AG10803 (cell line): ENCODE measurements around the gene MAP3K9.
A peak's percentile ranks its signal among the peaks of the same experiment; 100 is the strongest.

Experiments used
- DNase-seq: peaks from one replicate; pipeline ENCODE4 v3.0.0; 2010; ENCODE audit warnings: low read depth
- H3K4me3 ChIP-seq: 2 replicates; pipeline ENCODE4 v1.5.1; 2011; ENCODE audit warnings: mild to moderate bottlenecking, low read length, control low read depth
- TF ChIP-seq, protein P1 (sequence below): conservative IDR thresholded peaks from 2 replicates; pipeline ENCODE4 v1.5.1; 2011; ENCODE audit warnings: mild to moderate bottlenecking, low read length, control low read depth, inconsistent platforms

MAP3K9 gene

DNA sequence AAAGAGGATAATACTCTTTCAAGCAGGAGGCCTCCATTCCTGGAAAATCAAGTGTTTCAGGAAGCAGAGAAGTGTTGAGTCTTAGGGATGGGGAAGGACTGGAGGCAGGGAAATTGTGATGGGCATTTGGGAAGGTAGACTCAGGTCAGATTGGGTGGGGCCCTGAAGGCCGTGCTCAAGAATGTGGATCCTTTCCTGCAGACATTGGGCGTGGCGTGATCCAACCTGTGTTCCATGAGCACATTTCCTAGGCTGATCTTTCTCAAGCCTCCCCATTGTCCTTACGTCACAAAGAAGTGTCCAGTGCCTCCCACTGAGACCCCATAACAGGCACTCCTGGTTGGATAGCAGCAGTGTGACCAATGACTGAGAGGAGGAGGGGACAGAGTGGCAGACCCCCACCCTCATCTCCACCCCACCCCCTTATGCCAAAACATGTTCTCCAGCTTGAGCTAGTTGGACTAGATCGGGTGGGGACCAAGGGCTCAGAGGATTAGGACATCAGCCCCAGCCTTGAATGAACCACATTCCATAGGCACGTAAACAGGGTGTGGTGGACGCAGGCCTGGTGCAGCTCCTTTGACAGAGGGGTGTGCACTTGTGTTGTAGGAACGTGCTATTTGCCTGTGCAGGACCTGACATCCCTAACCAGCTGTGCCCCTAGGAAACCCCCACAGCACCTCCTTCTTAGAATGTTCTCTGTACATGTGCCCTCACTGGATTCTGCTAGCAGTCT is 90.8 kb downstream of the MAP3K9 start:
- no peak overlapping the region for H3K4me3 ChIP-seq
- TF ChIP-seq, protein P1, sequence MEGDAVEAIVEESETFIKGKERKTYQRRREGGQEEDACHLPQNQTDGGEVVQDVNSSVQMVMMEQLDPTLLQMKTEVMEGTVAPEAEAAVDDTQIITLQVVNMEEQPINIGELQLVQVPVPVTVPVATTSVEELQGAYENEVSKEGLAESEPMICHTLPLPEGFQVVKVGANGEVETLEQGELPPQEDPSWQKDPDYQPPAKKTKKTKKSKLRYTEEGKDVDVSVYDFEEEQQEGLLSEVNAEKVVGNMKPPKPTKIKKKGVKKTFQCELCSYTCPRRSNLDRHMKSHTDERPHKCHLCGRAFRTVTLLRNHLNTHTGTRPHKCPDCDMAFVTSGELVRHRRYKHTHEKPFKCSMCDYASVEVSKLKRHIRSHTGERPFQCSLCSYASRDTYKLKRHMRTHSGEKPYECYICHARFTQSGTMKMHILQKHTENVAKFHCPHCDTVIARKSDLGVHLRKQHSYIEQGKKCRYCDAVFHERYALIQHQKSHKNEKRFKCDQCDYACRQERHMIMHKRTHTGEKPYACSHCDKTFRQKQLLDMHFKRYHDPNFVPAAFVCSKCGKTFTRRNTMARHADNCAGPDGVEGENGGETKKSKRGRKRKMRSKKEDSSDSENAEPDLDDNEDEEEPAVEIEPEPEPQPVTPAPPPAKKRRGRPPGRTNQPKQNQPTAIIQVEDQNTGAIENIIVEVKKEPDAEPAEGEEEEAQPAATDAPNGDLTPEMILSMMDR: no peak

GRCh38 chr14:70716958-70717357 is 92.4 kb downstream of the MAP3K9 start:
- TF ChIP-seq, protein P1: no peak
- no peak for DNase-seq
- no peak overlapping the region for H3K4me3 ChIP-seq

More for the DNA sequence above, 90.8 kb downstream of the MAP3K9 start:
- no peak for DNase-seq

GRCh38 chr14:70716483-70716882 is 92.8 kb downstream of the MAP3K9 start:
- TF ChIP-seq, protein P1: no peak
- H3K4me3 ChIP-seq: no peak overlapping the region
- no peak for DNase-seq

GRCh38 chr14:70714055-70714550 is 95.2 kb downstream of the MAP3K9 start:
- TF ChIP-seq, protein P1: peak; percentile 63
- no peak overlapping the region for H3K4me3 ChIP-seq
- DNase-seq: peak; percentile 55

DNA sequence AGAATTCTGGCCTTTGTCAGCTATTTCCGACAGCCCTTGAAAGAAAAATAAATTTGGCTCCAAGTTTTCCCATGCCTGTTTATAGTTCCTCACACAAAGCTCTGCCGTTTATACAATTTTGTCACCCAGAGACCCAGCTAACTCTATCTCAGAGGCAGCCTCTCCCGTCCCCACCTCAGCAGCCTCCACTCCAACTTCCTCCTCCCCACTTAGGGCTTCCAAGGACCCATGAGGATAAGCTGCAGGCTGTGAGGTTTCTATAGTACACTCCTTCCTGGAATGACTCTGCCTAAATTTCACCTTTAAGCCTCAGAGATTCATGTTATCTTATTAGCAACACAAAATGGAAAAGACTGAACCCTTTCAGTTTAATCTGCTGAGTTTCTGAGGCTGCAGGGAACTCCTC is 95.8 kb downstream of the MAP3K9 start:
- TF ChIP-seq, protein P1: no peak
- H3K4me3 ChIP-seq: no peak overlapping the region
- no peak for DNase-seq

DNA sequence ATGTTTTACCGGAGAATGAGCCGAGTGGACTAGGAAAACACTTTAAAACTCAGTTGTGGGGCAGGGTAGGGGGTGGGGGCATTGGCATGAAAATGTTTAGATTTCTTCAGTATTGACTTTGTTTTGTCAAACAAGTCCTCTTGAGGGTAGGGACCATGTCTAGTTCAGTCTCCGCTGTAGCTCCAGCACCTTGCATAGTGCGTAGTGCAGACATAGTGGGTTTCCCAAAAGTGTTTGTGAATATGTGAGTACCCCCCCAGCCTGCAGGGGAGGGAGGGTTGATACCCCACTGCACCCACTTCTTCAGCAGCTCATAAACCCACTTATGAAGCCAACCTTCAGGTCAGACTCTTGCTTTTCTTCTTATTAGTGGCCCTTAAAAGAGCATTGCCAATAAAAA is 96.2 kb downstream of the MAP3K9 start:
- TF ChIP-seq, protein P1: no peak
- DNase-seq: no peak
- H3K4me3 ChIP-seq: no peak overlapping the region

DNA sequence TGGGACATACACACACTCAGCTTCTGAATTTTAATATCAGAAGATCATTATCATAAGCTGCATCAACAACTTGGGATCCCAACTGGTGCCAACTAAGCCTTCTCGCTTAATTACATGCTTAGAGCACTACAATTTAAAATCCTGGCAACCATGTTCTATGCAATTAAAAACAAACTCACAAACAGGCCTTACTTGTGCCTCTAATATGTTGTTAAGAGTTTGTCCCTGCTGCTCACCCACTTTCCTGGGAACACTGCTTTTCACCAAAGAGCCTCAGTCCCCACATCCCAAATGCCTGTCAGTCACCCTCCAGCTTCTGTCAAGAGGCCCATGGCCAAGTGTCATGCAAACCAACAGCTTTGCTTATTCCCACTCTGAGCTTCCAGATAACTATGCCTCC is 97.9 kb downstream of the MAP3K9 start:
- no peak overlapping the region for H3K4me3 ChIP-seq
- DNase-seq: no peak
- TF ChIP-seq, protein P1: no peak
